Measurements from ENCODE around the gene ANO1. TPM values are rescaled to one million over a fixed set of nuclear protein-coding genes. Genes with fewer than 3 reads are reported as not detected.

ANO1 gene
- polyA plus RNA-seq, 1 of the 3 experiments (the other 2 are of a cell fraction): not detected

DNA sequence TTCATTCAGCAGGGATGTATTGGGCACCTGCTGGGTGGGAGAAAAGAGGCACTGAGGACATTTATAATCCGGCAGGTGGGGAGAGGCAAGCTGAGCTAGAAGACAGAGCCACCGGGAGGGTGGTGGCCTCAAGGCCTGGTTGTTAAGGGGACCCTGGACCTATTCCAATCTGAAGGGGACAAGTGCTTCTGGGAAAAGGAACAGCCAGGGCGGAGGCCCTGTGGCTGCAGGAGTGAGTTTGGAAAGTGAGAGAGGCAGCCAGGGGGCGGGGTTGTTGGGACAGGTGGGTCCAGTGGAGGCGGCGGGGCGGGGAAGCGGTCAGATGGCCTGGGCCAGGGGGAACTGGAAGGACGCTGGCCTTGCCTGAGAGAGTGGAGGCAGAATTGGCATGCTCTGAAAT, 29.1 kb downstream of the ANO1 start:
- 54% methylated on average over 8 of the region's 9 CpGs for WGBS (ENCODE audit: low lambda C conversion rate)
- H4K20me1 ChIP-seq (ENCODE audit: insufficient read depth): no peaks in the 10 kb centered on the region
- H3K27ac ChIP-seq (ENCODE audit: low read depth in 2 of 2, low read length in 1 of 2): no peak overlapping the region
- no peaks in the 10 kb centered on the region for H3F3A ChIP-seq (replicated peaks; ENCODE audit: insufficient read depth)
- no peaks in the 10 kb centered on the region for H3K36me3 ChIP-seq (replicated peaks in 1 of 2; ENCODE audit: control insufficient read depth in 1 of 2, insufficient read depth in 2 of 2, low read length in 1 of 2)
- H3K79me2 ChIP-seq (ENCODE audit: insufficient read depth): no peaks in the 10 kb centered on the region
- no peak for TF ChIP-seq EZH2phosphoT487 (IDR thresholded peaks at IDR 0.05; ENCODE audit: borderline replicate concordance, low read depth)
- TF ChIP-seq MXI1 (IDR thresholded peaks at IDR 0.05; ENCODE audit: low read depth, low read length): no peak
- no peak for TF ChIP-seq FOXJ3 (CRISPR knock-in tag; IDR thresholded peaks at IDR 0.05)
- no peak for TF ChIP-seq TEAD4 (IDR thresholded peaks at IDR 0.05; ENCODE audit: borderline replicate concordance, insufficient read depth)
- no peak for TF ChIP-seq POLR2AphosphoS5 (IDR thresholded peaks at IDR 0.05; ENCODE audit: low read depth, low read length)
- TF ChIP-seq IRF3 (IDR thresholded peaks at IDR 0.05; ENCODE audit: low read depth, low read length): no peak
- no peak for TF ChIP-seq RAD21 (IDR thresholded peaks at IDR 0.05; ENCODE audit: low read length)
- TF ChIP-seq MEF2A (IDR thresholded peaks at IDR 0.05; ENCODE audit: borderline replicate concordance, low read depth): no peak
- TF ChIP-seq GATA2 (CRISPR knock-in tag; IDR thresholded peaks at IDR 0.05): no peak
- TF ChIP-seq, protein P1, sequence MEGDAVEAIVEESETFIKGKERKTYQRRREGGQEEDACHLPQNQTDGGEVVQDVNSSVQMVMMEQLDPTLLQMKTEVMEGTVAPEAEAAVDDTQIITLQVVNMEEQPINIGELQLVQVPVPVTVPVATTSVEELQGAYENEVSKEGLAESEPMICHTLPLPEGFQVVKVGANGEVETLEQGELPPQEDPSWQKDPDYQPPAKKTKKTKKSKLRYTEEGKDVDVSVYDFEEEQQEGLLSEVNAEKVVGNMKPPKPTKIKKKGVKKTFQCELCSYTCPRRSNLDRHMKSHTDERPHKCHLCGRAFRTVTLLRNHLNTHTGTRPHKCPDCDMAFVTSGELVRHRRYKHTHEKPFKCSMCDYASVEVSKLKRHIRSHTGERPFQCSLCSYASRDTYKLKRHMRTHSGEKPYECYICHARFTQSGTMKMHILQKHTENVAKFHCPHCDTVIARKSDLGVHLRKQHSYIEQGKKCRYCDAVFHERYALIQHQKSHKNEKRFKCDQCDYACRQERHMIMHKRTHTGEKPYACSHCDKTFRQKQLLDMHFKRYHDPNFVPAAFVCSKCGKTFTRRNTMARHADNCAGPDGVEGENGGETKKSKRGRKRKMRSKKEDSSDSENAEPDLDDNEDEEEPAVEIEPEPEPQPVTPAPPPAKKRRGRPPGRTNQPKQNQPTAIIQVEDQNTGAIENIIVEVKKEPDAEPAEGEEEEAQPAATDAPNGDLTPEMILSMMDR (IDR thresholded peaks at IDR 0.05): no peak
- TF ChIP-seq TCF12 (IDR thresholded peaks at IDR 0.05): no peak
- no peak for TF ChIP-seq ZBTB33 (IDR thresholded peaks at IDR 0.05; ENCODE audit: borderline replicate concordance, low read depth)
- TF ChIP-seq GABPA (IDR thresholded peaks at IDR 0.05; ENCODE audit: low read depth): no peak
- no peak for TF ChIP-seq RCOR1 (IDR thresholded peaks at IDR 0.05; ENCODE audit: low read length)
- H3K9me3 ChIP-seq: no peaks in the 10 kb centered on the region
- DNase-seq: no peak
- CTCF ChIA-PET: interaction anchor here (1.8 kb wide), 1 partner anchor 89 kb away, joined by 4 read pairs; no protein-coding TSS in a partner anchor
- no peaks in the 10 kb centered on the region for H3K27me3 ChIP-seq (ENCODE audit: insufficient read depth)
- peaks cover 0 to 23% of the 10 kb centered on the region in 2 experiments; a peak in 2 of 4 replicates for H3K4me1 ChIP-seq (ENCODE audit: control insufficient read depth in 1 of 2, insufficient read depth in 2 of 2, low read depth in 1 of 2, low read length in 1 of 2)
- H2AFZ ChIP-seq (ENCODE audit: low read depth): no peak overlapping the region
- POLR2A ChIA-PET: no interaction called here
- H3K9me2 ChIP-seq: no peaks in the 10 kb centered on the region
- no peak overlapping the region for H3K9ac ChIP-seq
- H3K4me3 ChIP-seq (ENCODE audit: low read depth in 2 of 2, low read length in 1 of 2): no peak overlapping the region
- no peak overlapping the region for H3K4me2 ChIP-seq
